Upper lobe of right lung (tissue), 1 donor: ENCODE results near the gene GDPD5. TPM values are rescaled to one million over a fixed set of nuclear protein-coding genes. Genes with fewer than 3 reads are reported as not detected.

Source experiments
- ATAC-seq: fragments of 200-7000 bp; cut with Tn5 transposase; one replicate; pipeline ENCODE4 v1.9.1; 2020; ENCODE audit warnings: mild to moderate bottlenecking, moderate library complexity
- DNase-seq: peaks from one replicate; pipeline ENCODE4 v3.0.0-alpha.2; 2020
- H3K27ac ChIP-seq: fragments of 200-600 bp; one replicate; pipeline ENCODE4 v1.8.0; 2022
- H3K27me3 ChIP-seq: fragments of 200-600 bp; one replicate; pipeline ENCODE4 v1.8.0; 2022; ENCODE audit warnings: mild to moderate bottlenecking
- H3K36me3 ChIP-seq: fragments of 200-600 bp; one replicate; pipeline ENCODE4 v1.8.0; 2022
- H3K4me1 ChIP-seq: fragments of 200-600 bp; one replicate; pipeline ENCODE4 v1.8.0; 2022
- H3K4me3 ChIP-seq: fragments of 200-600 bp; one replicate; pipeline ENCODE4 v1.8.0; 2022; ENCODE audit warnings: mild to moderate bottlenecking
- H3K9me3 ChIP-seq: fragments of 200-600 bp; one replicate; pipeline ENCODE4 v1.8.0; 2022
- CTCF ChIP-seq: fragments of 200-600 bp; IDR thresholded peaks from one replicate; pipeline ENCODE4 v1.8.0; 2022; ENCODE audit warnings: antibody characterized with exemption
- intact Hi-C: fragments of 100-400 bp; cut with DNase I; formaldehyde crosslinking; loops from one replicate; pipeline ENCODE4 v1.11.0; 2022
- total RNA-seq: library from RNA; stranded (reverse); fragmentation: NEBNext Ultra II Directional; extraction: Animal tissue kit (Norgen Biotek cat#: 25700); gene quantifications from one replicate; pipeline ENCODE4 v1.2.1, GENCODE V29; 2021
- donor health status: DM: no; HTN: yes; CAD: no; lungs with severe emphysema.

Gene GDPD5
- total RNA-seq, 1 donor from 2014 or later = 19.3 TPM

DNA sequence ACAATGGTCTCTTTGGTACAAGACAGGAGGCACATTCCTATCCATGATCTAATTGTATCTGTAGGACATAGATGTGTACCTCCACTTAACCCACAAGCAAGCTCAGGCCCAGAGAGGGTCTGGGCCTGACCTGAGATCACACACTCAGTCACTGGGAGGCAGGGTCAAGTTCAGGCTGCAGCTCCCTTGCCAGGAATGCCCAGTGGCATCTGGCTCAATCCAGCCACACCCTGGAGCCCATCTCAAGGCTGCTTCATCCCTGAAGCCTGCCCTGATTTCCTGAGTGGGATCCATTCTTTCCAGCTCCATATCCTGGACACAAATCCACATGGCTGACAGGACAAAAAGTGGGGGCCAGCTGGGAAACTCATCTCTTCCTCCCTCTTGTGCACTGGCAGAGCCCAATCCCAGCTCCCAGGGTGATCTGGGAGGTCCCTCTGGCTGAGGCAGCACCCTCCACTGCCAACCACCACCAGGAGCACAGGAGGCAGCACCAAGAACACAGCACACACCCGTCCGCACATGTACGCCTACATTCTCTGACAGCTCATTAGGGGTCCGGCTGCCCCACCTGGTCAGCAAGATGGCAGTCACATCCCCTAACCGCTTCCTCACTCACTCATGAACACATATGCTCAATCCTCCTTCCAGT is 53.5 kb downstream of the GDPD5 start:
- no peak for ATAC-seq
- no peak for TF ChIP-seq CTCF
- peaks cover 49% of the 10 kb centered on the region for H3K4me1 ChIP-seq
- intact Hi-C loops = no loop called here
- no peak overlapping the region for H3K4me3 ChIP-seq
- no peaks in the 10 kb centered on the region for H3K9me3 ChIP-seq
- no peak for DNase-seq
- H3K36me3 ChIP-seq = no peaks in the 10 kb centered on the region
- no peaks in the 10 kb centered on the region for H3K27me3 ChIP-seq
- no peak overlapping the region for H3K27ac ChIP-seq

GRCh38 chr11:75471176-75471973 is 54.4 kb downstream of the GDPD5 start:
- no peak for DNase-seq
- H3K27me3 ChIP-seq = no peaks in the 10 kb centered on the region
- no peak for TF ChIP-seq CTCF
- ATAC-seq = no peak
- no peaks in the 10 kb centered on the region for H3K36me3 ChIP-seq
- H3K27ac ChIP-seq = no peak overlapping the region
- H3K9me3 ChIP-seq = no peaks in the 10 kb centered on the region
- intact Hi-C loops = no loop called here
- H3K4me1 ChIP-seq = peaks cover 46% of the 10 kb centered on the region
- H3K4me3 ChIP-seq = no peak overlapping the region

GRCh38 chr11:75470476-75471080 is 55.2 kb downstream of the GDPD5 start:
- Histone ChIP-seq H3K36me3 (no peaks in the 10 kb centered on the region), H3K4me3 (no peak overlapping the region), H3K4me1 (peaks cover 40% of the 10 kb centered on the region), H3K9me3 (no peaks in the 10 kb centered on the region), H3K27me3 (no peaks in the 10 kb centered on the region), H3K27ac (no peak overlapping the region)
- intact Hi-C loops = no loop called here
- ATAC-seq (no peak), DNase-seq (no peak)
- TF ChIP-seq CTCF = no peak

DNA sequence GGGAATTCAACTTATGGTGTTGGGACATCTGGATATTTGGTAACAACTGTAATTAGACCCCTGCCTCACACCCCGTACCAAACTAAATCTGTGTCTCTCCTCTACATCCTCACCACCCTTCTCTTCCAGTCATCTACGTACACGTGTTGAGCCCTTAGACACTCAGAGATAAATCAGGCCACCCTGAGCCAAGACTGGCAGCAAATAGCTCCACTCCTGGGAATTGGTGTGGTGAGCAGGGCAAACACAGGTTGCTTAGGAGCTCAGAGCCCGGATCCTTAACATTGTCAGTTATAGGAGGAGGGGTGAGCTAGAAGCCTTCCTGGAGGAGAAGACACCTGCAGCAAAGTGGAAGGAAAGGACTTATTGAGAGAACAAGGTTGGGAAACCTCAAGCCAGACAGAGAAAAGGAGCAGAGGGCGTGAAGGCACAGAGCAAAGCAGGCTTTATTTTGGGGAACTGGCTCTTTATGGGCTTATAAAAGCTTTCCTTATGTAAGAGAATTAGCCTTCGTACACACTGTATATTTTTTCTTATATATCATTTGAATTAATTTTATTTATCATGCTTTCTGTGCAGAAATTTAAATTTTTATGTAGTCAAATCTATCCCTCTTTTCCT is 55.8 kb downstream of the GDPD5 start:
- TF ChIP-seq CTCF = no peak
- peaks cover 35% of the 10 kb centered on the region for H3K4me1 ChIP-seq
- H3K27ac ChIP-seq = no peak overlapping the region
- ATAC-seq (no peak), DNase-seq (no peak)
- no peak overlapping the region for H3K4me3 ChIP-seq
- H3K9me3 ChIP-seq = no peaks in the 10 kb centered on the region
- H3K36me3 ChIP-seq = no peaks in the 10 kb centered on the region
- intact Hi-C loops = no loop called here
- H3K27me3 ChIP-seq = no peaks in the 10 kb centered on the region

- DNase-seq (no peak), ATAC-seq (peak; percentile 13)
- peaks cover 25% of the 10 kb centered on the region for H3K4me1 ChIP-seq
- no peak overlapping the region for H3K4me3 ChIP-seq
- no peak for TF ChIP-seq CTCF
- no peaks in the 10 kb centered on the region for H3K27me3 ChIP-seq
- H3K36me3 ChIP-seq = no peaks in the 10 kb centered on the region
- no peak overlapping the region for H3K27ac ChIP-seq
- H3K9me3 ChIP-seq = no peaks in the 10 kb centered on the region
- intact Hi-C loops = no loop called here
Measured at GRCh38 chr11:75468534-75469340, 57.0 kb downstream of the GDPD5 start.
